ENCODE results near the gene IL12RB1.

The IL12RB1 gene

GRCh38 chr19:18009412-18010066 lies 77.2 kb downstream of the IL12RB1 start:
- no peak for DNase-seq (ENCODE audit: low read depth)

More at GRCh38 chr19:18009412-18010066, 77.2 kb downstream of the IL12RB1 start:
- TF ChIP-seq CTCF (IDR thresholded peaks at IDR 0.05; ENCODE audit: low read depth, low read length, missing control alignments), result no peak
- no peak overlapping the region for H3K4me3 ChIP-seq (ENCODE audit: low read depth, low read length)

All from GM12864 (cell line).